ENCODE measurements around the gene SPPL2C. TPM values are rescaled to one million over a fixed set of nuclear protein-coding genes. Genes with fewer than 3 reads are reported as not detected.

SPPL2C gene
- total RNA-seq, 1 experiment from 2014 or later, result not detected

- H3K9me3 Mint-ChIP-seq, result no peaks in the 10 kb centered on the region
- POLR2A ChIA-PET, result no interaction called here
- no peak for DNase-seq (ENCODE audit: low spot score)
- no peaks in the 10 kb centered on the region; the same call in 1 of the 2 replicates for H3K27me3 Mint-ChIP-seq (ENCODE audit: low read depth)
- no peak for TF ChIP-seq ZNF263 (CRISPR knock-in tag; IDR thresholded peaks at IDR 0.05; ENCODE audit: low read depth)
- TF ChIP-seq GTF2I (CRISPR knock-in tag; conservative IDR thresholded peaks at IDR 0.05), result no peak
- TF ChIP-seq NR2C2 (CRISPR knock-in tag; IDR thresholded peaks at IDR 0.05), result no peak
- no peak for TF ChIP-seq FOXP1 (CRISPR knock-in tag; IDR thresholded peaks at IDR 0.05; ENCODE audit: borderline replicate concordance)
- TF ChIP-seq GRHL2 (CRISPR knock-in tag; IDR thresholded peaks at IDR 0.05; ENCODE audit: insufficient replicate concordance, severe bottlenecking), result no peak
- no peak for TF ChIP-seq HMGA2 (CRISPR knock-in tag; IDR thresholded peaks at IDR 0.05)
- TF ChIP-seq AFF4 (CRISPR knock-in tag; IDR thresholded peaks at IDR 0.05; ENCODE audit: borderline replicate concordance), result no peak
- TF ChIP-seq RORB (CRISPR knock-in tag; IDR thresholded peaks at IDR 0.05), result no peak
- no peak for TF ChIP-seq ZBTB43 (CRISPR knock-in tag; IDR thresholded peaks at IDR 0.05)
- TF ChIP-seq TEAD1 (CRISPR knock-in tag; IDR thresholded peaks at IDR 0.05), result no peak
- CTCF ChIA-PET, result interaction anchor here (0.7 to 2.0 kb wide), 4 partner anchors 10 to 125 kb away, joined by 3 to 6 read pairs (median 6); no protein-coding TSS in a partner anchor
- H3K36me3 Mint-ChIP-seq, result no peaks in the 10 kb centered on the region
- no peak for ATAC-seq
- no peaks in the 10 kb centered on the region for H3K4me1 Mint-ChIP-seq
- no peak overlapping the region for H3K4me3 Mint-ChIP-seq
- no peak overlapping the region for H3K27ac Mint-ChIP-seq
Measured at GRCh38 chr17:45846646-45847045, 2.0 kb downstream of the SPPL2C start.

- H3K27ac Mint-ChIP-seq, result no peak overlapping the region
- no peaks in the 10 kb centered on the region; the same call in 1 of the 2 replicates for H3K27me3 Mint-ChIP-seq (ENCODE audit: low read depth)
- CTCF ChIA-PET, result interaction anchor here (0.7 to 2.0 kb wide), 4 partner anchors 10 to 125 kb away, joined by 3 to 6 read pairs (median 6); no protein-coding TSS in a partner anchor
- TF ChIP-seq SP1 (CRISPR knock-in tag; conservative IDR thresholded peaks at IDR 0.05) (no peak), ARID4B (CRISPR knock-in tag; IDR thresholded peaks at IDR 0.05; ENCODE audit: borderline replicate concordance) (no peak), IRF2 (CRISPR knock-in tag; IDR thresholded peaks at IDR 0.05; ENCODE audit: borderline replicate concordance, low read depth) (no peak), MAX (CRISPR knock-in tag; IDR thresholded peaks at IDR 0.05) (no peak), CTCF (IDR thresholded peaks at IDR 0.05) (no peak), ZNF219 (CRISPR knock-in tag; IDR thresholded peaks at IDR 0.05; ENCODE audit: borderline replicate concordance) (no peak), FOXP1 (CRISPR knock-in tag; IDR thresholded peaks at IDR 0.05; ENCODE audit: borderline replicate concordance) (no peak), RELA (CRISPR knock-in tag; IDR thresholded peaks at IDR 0.05; ENCODE audit: borderline replicate concordance) (no peak), ZNF512 (CRISPR knock-in tag; IDR thresholded peaks at IDR 0.05; ENCODE audit: borderline replicate concordance) (no peak), GTF2I (CRISPR knock-in tag; conservative IDR thresholded peaks at IDR 0.05) (no peak), ZNF423 (CRISPR knock-in tag; IDR thresholded peaks at IDR 0.05) (no peak), ATF2 (CRISPR knock-in tag; IDR thresholded peaks at IDR 0.05; ENCODE audit: borderline replicate concordance, low read depth) (no peak), GRHL2 (CRISPR knock-in tag; IDR thresholded peaks at IDR 0.05; ENCODE audit: insufficient replicate concordance, severe bottlenecking) (no peak)
Measured at GRCh38 chr17:45847101-45847500, 2.4 kb downstream of the SPPL2C start.

More at GRCh38 chr17:45847101-45847500, 2.4 kb downstream of the SPPL2C start:
- no peak overlapping the region for H3K4me3 Mint-ChIP-seq
- H3K4me1 Mint-ChIP-seq, result no peaks in the 10 kb centered on the region
- POLR2A ChIA-PET, result no interaction called here
- ATAC-seq (no peak), DNase-seq (ENCODE audit: low spot score) (no peak)
- H3K9me3 Mint-ChIP-seq, result no peaks in the 10 kb centered on the region
- H3K36me3 Mint-ChIP-seq, result no peaks in the 10 kb centered on the region
